KMS-11 (cell line): ENCODE results near the gene PCSK2.

Source experiments
- H2AFZ ChIP-seq: fragments of 200-600 bp; sonication (generic); 2 replicates; pipeline ENCODE4 v1.6.1; 2016; ENCODE audit warnings: antibody characterized with exemption, mixed run types, low read depth
- H3K27ac ChIP-seq: fragments of 200-600 bp; sonication (generic); 2 replicates; pipeline ENCODE4 v1.6.1; 2016; ENCODE audit warnings: mild to moderate bottlenecking, mixed run types
- H3K27me3 ChIP-seq: fragments of 200-600 bp; sonication (generic); 2 replicates; pipeline ENCODE4 v1.6.1; 2017; ENCODE audit warnings: mild to moderate bottlenecking, low read depth, mixed run types, moderate library complexity; ENCODE audit not compliant: insufficient read depth
- H3K36me3 ChIP-seq: fragments of 200-600 bp; sonication (generic); 2 replicates; pipeline ENCODE4 v1.6.1; 2017; ENCODE audit warnings: mild to moderate bottlenecking, mixed run types; ENCODE audit not compliant: insufficient read depth
- H3K4me1 ChIP-seq: fragments of 200-600 bp; sonication (generic); 2 replicates; pipeline ENCODE4 v1.6.1; 2016; ENCODE audit warnings: mild to moderate bottlenecking, low read depth, mixed run types; ENCODE audit not compliant: poor library complexity, severe bottlenecking
- H3K4me2 ChIP-seq: fragments of 200-600 bp; sonication (generic); 2 replicates; pipeline ENCODE4 v1.7.0; 2016; ENCODE audit warnings: mild to moderate bottlenecking, mixed run types
- H3K4me3 ChIP-seq: fragments of 200-600 bp; sonication (generic); IDR thresholded peaks from 2 replicates; pipeline ENCODE4 v1.6.1; 2017; ENCODE audit warnings: low read depth, low read length, mixed read lengths; ENCODE audit not compliant: insufficient read depth
- H3K79me2 ChIP-seq: fragments of 200-600 bp; sonication (generic); 2 replicates; pipeline ENCODE4 v1.6.1; 2016; ENCODE audit warnings: low read depth, mixed run types; ENCODE audit not compliant: insufficient read depth
- H3K9ac ChIP-seq: fragments of 200-600 bp; sonication (generic); 2 replicates; pipeline ENCODE4 v1.6.1; 2016; ENCODE audit warnings: mild to moderate bottlenecking, mixed run types
- H4K20me1 ChIP-seq: fragments of 200-600 bp; sonication (generic); 2 replicates; pipeline ENCODE4 v1.6.1; 2016; ENCODE audit warnings: mild to moderate bottlenecking, mixed run types; ENCODE audit not compliant: insufficient read depth
- CTCF ChIP-seq: fragments of 200-600 bp; sonication (generic); conservative IDR thresholded peaks from 2 replicates; pipeline ENCODE4 v1.6.1; 2017; ENCODE audit warnings: low read depth, mild to moderate bottlenecking, antibody characterized with exemption, low read length, moderate library complexity, mixed read lengths

Gene PCSK2

GRCh38 chr20:17473659-17474058 is 246.8 kb downstream of the PCSK2 start:
- H3K9ac ChIP-seq = no peak overlapping the region
- no peaks in the 10 kb centered on the region for H4K20me1 ChIP-seq
- H3K79me2 ChIP-seq = no peaks in the 10 kb centered on the region
- no peaks in the 10 kb centered on the region for H3K4me1 ChIP-seq
- no peak overlapping the region for H3K4me3 ChIP-seq
- no peaks in the 10 kb centered on the region for H3K36me3 ChIP-seq
- H2AFZ ChIP-seq = no peak overlapping the region
- H3K4me2 ChIP-seq = no peak overlapping the region
- H3K27me3 ChIP-seq = no peaks in the 10 kb centered on the region
- TF ChIP-seq CTCF = no peak
- H3K27ac ChIP-seq = no peak overlapping the region

GRCh38 chr20:17479063-17479657 is 252.3 kb downstream of the PCSK2 start:
- Histone ChIP-seq H3K27ac (no peak overlapping the region), H2AFZ (no peak overlapping the region), H3K27me3 (no peaks in the 10 kb centered on the region), H3K4me1 (no peaks in the 10 kb centered on the region), H4K20me1 (no peaks in the 10 kb centered on the region), H3K4me2 (no peak overlapping the region), H3K4me3 (no peak overlapping the region), H3K79me2 (no peaks in the 10 kb centered on the region), H3K9ac (no peak overlapping the region), H3K36me3 (no peaks in the 10 kb centered on the region)
- no peak for TF ChIP-seq CTCF

GRCh38 chr20:17480696-17481095 is 253.9 kb downstream of the PCSK2 start:
- Histone ChIP-seq H3K9ac (no peak overlapping the region), H3K27me3 (no peaks in the 10 kb centered on the region), H3K79me2 (no peaks in the 10 kb centered on the region), H3K27ac (no peak overlapping the region), H2AFZ (no peak overlapping the region), H3K36me3 (no peaks in the 10 kb centered on the region), H3K4me2 (no peak overlapping the region), H3K4me1 (no peaks in the 10 kb centered on the region), H4K20me1 (no peaks in the 10 kb centered on the region), H3K4me3 (no peak overlapping the region)
- TF ChIP-seq CTCF = no peak

GRCh38 chr20:17481661-17482060 is 254.8 kb downstream of the PCSK2 start:
- H3K79me2 ChIP-seq = no peaks in the 10 kb centered on the region
- no peaks in the 10 kb centered on the region for H3K4me1 ChIP-seq
- no peaks in the 10 kb centered on the region for H3K27me3 ChIP-seq
- no peak overlapping the region for H3K9ac ChIP-seq
- TF ChIP-seq CTCF = no peak
- H3K36me3 ChIP-seq = no peaks in the 10 kb centered on the region
- no peak overlapping the region for H3K4me3 ChIP-seq
- H3K27ac ChIP-seq = no peak overlapping the region
- no peak overlapping the region for H3K4me2 ChIP-seq
- H4K20me1 ChIP-seq = no peaks in the 10 kb centered on the region
- H2AFZ ChIP-seq = no peak overlapping the region
